Measurements from ENCODE around the gene UNC45B. TPM values are rescaled to one million over a fixed set of nuclear protein-coding genes. Genes with fewer than 3 reads are reported as not detected.

The UNC45B gene
- polyA plus RNA-seq, 1 donor (not counting 4 experiments of a cell fraction or from before 2014, with no cell fraction given), result 0.03 TPM

GRCh38 chr17:35188111-35188510, 40.5 kb downstream of the UNC45B start:
- Histone ChIP-seq H4K20me1 (ENCODE audit: control insufficient read depth, extremely low read depth, insufficient read depth, low read length) (no peaks in the 10 kb centered on the region), H3K9me3 (ENCODE audit: control insufficient read depth, low read depth, low read length) (no peaks in the 10 kb centered on the region), H3K79me2 (ENCODE audit: control insufficient read depth, insufficient read depth, low read length) (no peaks in the 10 kb centered on the region), H2AFZ (ENCODE audit: control insufficient read depth, low read length) (no peak overlapping the region), H3K4me3 (ENCODE audit: control insufficient read depth in 2 of 3, extremely low read depth in 1 of 3, insufficient read depth in 2 of 3, low read depth in 1 of 3, low read length in 3 of 3) (no peak overlapping the region), H3K4me2 (ENCODE audit: control insufficient read depth, extremely low read depth, insufficient read depth, low read depth, low read length) (peak overlapping the region; percentile 57), H3K4me1 (ENCODE audit: control insufficient read depth, extremely low read depth, insufficient read depth, low read length) (peaks cover 19% of the 10 kb centered on the region), H3K9ac (ENCODE audit: control insufficient read depth, extremely low read depth, insufficient read depth, low read length) (no peak overlapping the region), H3K36me3 (ENCODE audit: control insufficient read depth in 2 of 2, extremely low read depth in 1 of 2, insufficient read depth in 2 of 2, low read length in 2 of 2) (no peaks in the 10 kb centered on the region), H3K27me3 (ENCODE audit: control insufficient read depth, extremely low read depth, insufficient read depth, low read length) (no peaks in the 10 kb centered on the region), H3K9me1 (ENCODE audit: control insufficient read depth, extremely low read depth, insufficient read depth, low read length) (no peaks in the 10 kb centered on the region), H3K27ac (ENCODE audit: control insufficient read depth, insufficient read depth, low read length) (no peak overlapping the region)
- TF ChIP-seq EZH2 (IDR thresholded peaks at IDR 0.05; ENCODE audit: low read length) (no peak), CTCF (optimal IDR thresholded peaks at IDR 0.05 in 1 of 3, IDR thresholded peaks at IDR 0.05 in 1 of 3, conservative IDR thresholded peaks at IDR 0.05 in 1 of 3; ENCODE audit: extremely low read depth in 1 of 3, insufficient read depth in 2 of 3, low read length in 3 of 3) (no peak)
- DNase-seq (ENCODE audit: low read depth, low spot score) (no peak), FAIRE-seq (no peak)
- dilution Hi-C loops (cut with MboI; ENCODE audit: extremely low pct_ligation_motif_present, low sequenced_read_pairs), result no loop called here

- Histone ChIP-seq H3K9me3 (ENCODE audit: control insufficient read depth, low read depth, low read length) (no peaks in the 10 kb centered on the region), H3K4me1 (ENCODE audit: control insufficient read depth, extremely low read depth, insufficient read depth, low read length) (peaks cover 19% of the 10 kb centered on the region), H3K9me1 (ENCODE audit: control insufficient read depth, extremely low read depth, insufficient read depth, low read length) (no peaks in the 10 kb centered on the region), H3K4me2 (ENCODE audit: control insufficient read depth, extremely low read depth, insufficient read depth, low read depth, low read length) (no peak overlapping the region), H3K4me3 (ENCODE audit: control insufficient read depth in 2 of 3, extremely low read depth in 1 of 3, insufficient read depth in 2 of 3, low read depth in 1 of 3, low read length in 3 of 3) (no peak overlapping the region), H4K20me1 (ENCODE audit: control insufficient read depth, extremely low read depth, insufficient read depth, low read length) (no peaks in the 10 kb centered on the region), H3K9ac (ENCODE audit: control insufficient read depth, extremely low read depth, insufficient read depth, low read length) (no peak overlapping the region), H3K79me2 (ENCODE audit: control insufficient read depth, insufficient read depth, low read length) (no peaks in the 10 kb centered on the region), H3K36me3 (ENCODE audit: control insufficient read depth in 2 of 2, extremely low read depth in 1 of 2, insufficient read depth in 2 of 2, low read length in 2 of 2) (no peaks in the 10 kb centered on the region), H2AFZ (ENCODE audit: control insufficient read depth, low read length) (no peak overlapping the region), H3K27ac (ENCODE audit: control insufficient read depth, insufficient read depth, low read length) (no peak overlapping the region), H3K27me3 (ENCODE audit: control insufficient read depth, extremely low read depth, insufficient read depth, low read length) (no peaks in the 10 kb centered on the region)
- dilution Hi-C loops (cut with MboI; ENCODE audit: extremely low pct_ligation_motif_present, low sequenced_read_pairs), result no loop called here
- peak; percentile 58 for FAIRE-seq
- DNase-seq (ENCODE audit: low read depth, low spot score), result no peak
- TF ChIP-seq CTCF (optimal IDR thresholded peaks at IDR 0.05 in 1 of 3, IDR thresholded peaks at IDR 0.05 in 1 of 3, conservative IDR thresholded peaks at IDR 0.05 in 1 of 3; ENCODE audit: extremely low read depth in 1 of 3, insufficient read depth in 2 of 3, low read length in 3 of 3) (no peak), EZH2 (IDR thresholded peaks at IDR 0.05; ENCODE audit: low read length) (no peak)
Observed at GRCh38 chr17:35189291-35189690, 41.7 kb downstream of the UNC45B start.
